ENCODE results near the gene PEX6. TPM values are rescaled to one million over a fixed set of nuclear protein-coding genes. Genes with fewer than 3 reads are reported as not detected.
A peak's percentile ranks its signal among the peaks of the same experiment; 100 is the strongest.

Gene PEX6
- total and polyA plus RNA-seq, 2 of the 13 experiments (the other 11 are each of a cell fraction or from before 2014, with no cell fraction given): 5.1 to 6.7 TPM

GRCh38 chr6:43013843-43014433 is 35.0 kb upstream of the PEX6 start, which contains the start of the genes KLHDC3 and MEA1 (continued):
- TF ChIP-seq GMEB2 (CRISPR knock-in tag; IDR thresholded peaks at IDR 0.05; ENCODE audit: low read depth) (peak; percentile 86), ZNF276 (CRISPR knock-in tag; IDR thresholded peaks at IDR 0.05; ENCODE audit: low read depth) (no peak), DNMT3B (CRISPR knock-in tag; conservative IDR thresholded peaks at IDR 0.05) (no peak), ZNF512B (CRISPR knock-in tag; IDR thresholded peaks at IDR 0.05; ENCODE audit: borderline replicate concordance) (no peak), CBX2 (IDR thresholded peaks at IDR 0.05; ENCODE audit: low read depth, low read length) (no peak), CBX2 (CRISPR knock-in tag; IDR thresholded peaks at IDR 0.05; ENCODE audit: low read depth) (no peak), CHD2 (IDR thresholded peaks at IDR 0.05; ENCODE audit: low read depth, low read length) (peak; percentile 14; the same call in 1 of the 2 replicates), ZNF790 (CRISPR knock-in tag; IDR thresholded peaks at IDR 0.05; ENCODE audit: borderline replicate concordance) (peak; percentile 75; the same call in 1 of the 2 replicates), KLF9 (CRISPR knock-in tag; IDR thresholded peaks at IDR 0.05; ENCODE audit: low read depth) (0 out of 2 replicates have a peak, but pooled peaks have one; percentile 34), USF2 (IDR thresholded peaks at IDR 0.05; ENCODE audit: low read depth, low read length) (peak; percentile 73), USF2 (CRISPR knock-in tag; IDR thresholded peaks at IDR 0.05; ENCODE audit: borderline replicate concordance) (no peak), ZNF264 (CRISPR knock-in tag; IDR thresholded peaks at IDR 0.05) (no peak), PHF21A (CRISPR knock-in tag; IDR thresholded peaks at IDR 0.05) (peak; percentile 54; the same call in 1 of the 2 replicates), NFKB2 (CRISPR knock-in tag; IDR thresholded peaks at IDR 0.05; ENCODE audit: borderline replicate concordance) (peak; percentile 65; the same call in 1 of the 2 replicates), ZNF747 (CRISPR knock-in tag; IDR thresholded peaks at IDR 0.05; ENCODE audit: borderline replicate concordance) (peak; percentile 83; the same call in 1 of the 2 replicates), FOXA3 (CRISPR knock-in tag; IDR thresholded peaks at IDR 0.05) (peak; percentile 50), ZZZ3 (CRISPR knock-in tag; IDR thresholded peaks at IDR 0.05; ENCODE audit: borderline replicate concordance) (peak; percentile 71; the same call in 1 of the 2 replicates)

All from HepG2 (cell line).